Right ventricle myocardium superior (tissue), 1 donor: ENCODE results near the gene HAVCR2. TPM values are rescaled to one million over a fixed set of nuclear protein-coding genes. Genes with fewer than 3 reads are reported as not detected.
"Not testable (repeated sequence)": the region's sequence is repeated elsewhere in the genome, so short reads cannot be mapped to it uniquely, and the experiment has no call there.

Experiments used
- ATAC-seq: fragments of 200-7000 bp; cut with Tn5 transposase; one replicate; pipeline ENCODE4 v1.9.1; 2020; ENCODE audit warnings: mild to moderate bottlenecking; ENCODE audit not compliant: poor library complexity
- DNase-seq: peaks from one replicate; pipeline ENCODE4 v3.0.0-alpha.2; 2020
- intact Hi-C: fragments of 100-400 bp; cut with DNase I; formaldehyde crosslinking; loops from one replicate; pipeline ENCODE4 v1.11.2; 2022
- total RNA-seq: library from RNA; stranded (reverse); fragmentation: NEBNext Ultra II Directional; extraction: Animal tissue kit (Norgen Biotek cat#: 25700); gene quantifications from one replicate; pipeline ENCODE4 v1.2.1, GENCODE V29; 2021
- donor health status: DM: no; HTN: yes; CAD: no; lungs with severe emphysema.

HAVCR2 gene
- total RNA-seq, 1 donor from 2014 or later: 2.6 TPM

DNA sequence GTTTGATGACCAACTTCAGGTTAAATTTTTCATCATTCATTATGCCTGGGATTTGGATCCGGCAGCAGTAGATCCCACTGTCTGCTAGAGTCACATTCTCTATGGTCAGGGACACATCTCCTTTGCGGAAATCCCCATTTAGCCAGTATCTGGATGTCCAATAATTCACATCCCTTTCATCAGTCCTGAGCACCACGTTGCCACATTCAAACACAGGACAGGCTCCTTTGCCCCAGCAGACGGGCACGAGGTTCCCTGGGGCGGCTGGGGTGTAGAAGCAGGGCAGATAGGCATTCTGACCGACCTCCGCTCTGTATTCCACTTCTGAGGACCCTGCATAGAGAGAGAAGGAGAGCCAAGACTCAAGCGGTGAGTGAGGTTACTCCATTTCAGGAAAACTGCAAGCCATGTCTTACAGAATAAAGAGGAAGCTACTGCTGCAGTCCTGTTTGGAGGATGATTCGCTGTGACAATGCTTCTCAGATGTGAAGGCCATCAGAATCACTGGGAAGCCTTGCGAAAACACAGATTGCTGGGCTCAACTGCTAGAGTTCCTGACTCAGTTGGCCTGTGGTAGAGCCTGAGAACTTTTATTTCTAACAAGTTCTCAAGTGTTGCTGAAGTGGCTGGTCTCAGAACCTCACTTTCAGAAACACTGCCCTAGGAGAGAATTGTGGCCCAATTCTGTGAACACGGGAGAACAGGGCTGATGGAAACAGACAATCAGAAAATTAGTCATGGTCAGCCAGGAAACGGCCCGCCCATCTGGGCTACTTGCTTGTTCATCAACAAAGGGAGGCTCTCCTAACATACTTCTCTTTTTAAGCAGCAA lies 2.0 kb downstream of the HAVCR2 start:
- peak; percentile 69 for DNase-seq
- ATAC-seq: peak; percentile 68
- intact Hi-C loops: no loop called here

DNA sequence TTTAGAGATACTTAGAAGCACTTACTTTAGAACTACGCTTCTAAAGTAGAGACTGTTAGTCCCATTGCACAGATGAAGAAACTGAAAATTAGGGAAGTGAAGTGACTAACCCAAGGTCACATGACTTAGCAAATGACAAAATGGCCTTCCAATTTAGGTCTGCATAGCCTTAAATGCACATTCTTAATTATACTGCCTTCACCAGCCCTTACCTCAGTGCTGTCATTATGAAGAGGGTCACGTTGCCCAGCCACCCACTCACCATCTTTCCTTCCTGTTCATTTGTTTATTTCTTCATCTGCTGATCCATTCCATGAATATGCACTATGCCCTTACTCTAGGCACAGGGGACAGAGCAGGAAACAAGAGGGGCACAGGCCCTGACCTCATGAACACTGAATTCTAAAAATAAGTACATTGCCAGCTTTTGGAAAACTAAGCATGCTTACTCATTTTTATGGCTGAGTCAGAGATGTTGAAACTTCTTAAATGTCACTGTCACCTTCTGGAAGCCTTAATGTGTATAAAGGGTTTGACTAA lies 8.6 kb downstream of the HAVCR2 start:
- DNase-seq: no peak

DNA sequence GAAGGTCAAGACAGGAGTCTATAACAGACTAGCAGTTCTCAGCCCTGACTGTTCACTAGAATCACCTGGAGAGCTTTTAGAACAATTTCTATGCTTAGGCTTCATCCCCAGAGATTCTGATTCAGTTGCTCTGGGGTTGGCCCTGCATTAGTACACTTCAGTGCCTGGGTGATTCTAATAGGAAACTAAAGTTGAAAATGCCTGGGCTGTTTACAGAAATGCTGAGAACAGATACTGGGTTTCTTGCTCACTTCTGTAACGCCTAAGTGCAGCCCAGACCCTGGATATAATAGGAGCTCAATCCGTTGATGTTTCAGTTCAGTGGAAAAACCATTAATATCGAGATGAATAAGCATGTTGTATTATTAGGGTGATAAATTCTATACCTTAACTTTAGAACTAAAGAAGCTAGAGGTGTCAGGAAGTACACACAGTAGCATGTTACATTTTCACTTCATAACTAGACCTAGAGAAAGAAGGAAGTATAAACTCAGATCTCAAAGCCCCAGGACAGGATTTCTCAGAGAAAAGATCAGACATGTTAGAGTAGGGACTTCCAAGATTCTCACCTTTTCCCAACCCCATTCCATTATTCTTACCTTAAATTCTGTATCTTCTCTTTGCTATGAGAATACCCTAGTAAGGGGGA lies 20.4 kb downstream of the HAVCR2 start:
- no peak for DNase-seq
- no peak for ATAC-seq
- intact Hi-C loops: no loop called here

More for the DNA sequence above, 8.6 kb downstream of the HAVCR2 start:
- ATAC-seq: no peak
- intact Hi-C loops: no loop called here

DNA sequence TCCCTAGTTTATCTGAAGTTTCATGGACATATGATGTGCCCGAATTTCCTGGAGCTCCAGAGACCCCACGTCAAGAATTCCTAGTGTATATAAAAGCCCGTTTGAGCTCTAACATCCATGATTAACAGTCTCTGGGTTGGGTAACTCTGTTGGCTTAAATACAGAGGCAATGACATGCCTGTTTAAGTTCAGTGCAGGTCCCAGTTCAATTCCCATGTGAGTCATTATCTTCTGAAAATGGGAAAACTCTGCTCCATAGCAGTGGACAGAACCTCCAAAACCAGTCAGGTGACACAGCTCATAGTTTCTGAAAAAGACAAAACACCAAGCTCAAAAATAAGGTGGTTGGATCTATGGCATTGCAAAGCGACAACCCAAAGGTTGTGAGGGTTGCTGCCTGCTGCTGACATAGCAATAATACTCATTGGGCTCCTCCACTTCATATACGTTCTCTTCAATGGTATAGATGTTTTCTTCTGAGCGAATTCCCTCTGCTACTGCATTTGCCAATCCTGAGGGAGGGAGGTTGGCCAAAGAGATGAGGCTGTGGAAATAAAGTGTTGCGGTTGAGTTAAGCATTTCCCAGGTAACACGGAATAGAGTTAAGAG lies 22.0 kb downstream of the HAVCR2 start:
- DNase-seq: no peak
- ATAC-seq: no peak
- intact Hi-C loops: no loop called here

DNA sequence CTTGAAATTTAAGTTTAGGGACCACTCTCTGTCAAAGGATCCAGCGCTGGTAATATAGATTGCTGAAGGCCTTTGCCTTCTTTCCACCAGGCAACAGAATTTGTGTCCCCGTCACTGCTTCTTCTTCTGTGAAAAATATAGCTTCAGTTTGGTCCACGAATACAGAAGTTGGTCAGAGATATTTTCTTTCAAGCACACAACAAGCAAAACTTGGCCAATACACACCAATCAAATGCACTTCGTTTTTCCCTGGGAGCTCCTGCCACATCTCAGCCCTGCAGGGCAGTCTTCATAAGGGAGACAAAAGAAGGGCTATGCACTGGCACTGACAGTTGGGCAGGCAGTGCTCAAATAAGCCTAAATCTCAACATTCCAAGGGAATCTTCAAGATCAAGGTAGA lies 22.9 kb downstream of the HAVCR2 start:
- DNase-seq (no peak), ATAC-seq (no peak)
- intact Hi-C loops: no loop called here

DNA sequence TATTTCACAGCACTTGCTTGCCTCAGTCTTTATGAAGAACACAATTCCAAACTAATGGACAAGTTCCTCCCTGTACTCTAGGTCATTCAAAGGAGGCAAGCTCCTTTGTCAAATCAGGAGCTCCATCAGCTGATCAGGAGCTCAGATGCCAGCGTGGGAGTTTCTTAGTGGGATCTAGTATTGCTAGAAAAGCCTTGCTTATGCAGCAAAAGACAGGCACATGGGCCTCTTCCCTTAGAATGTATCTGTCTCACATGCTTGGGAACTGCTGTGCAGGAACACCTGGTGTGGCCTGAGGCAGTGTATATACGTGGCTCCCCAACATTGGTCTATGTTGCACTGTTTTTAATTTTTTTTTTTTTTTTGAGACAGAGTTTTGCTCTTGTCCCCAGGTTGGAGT lies 28.6 kb downstream of the HAVCR2 start:
- DNase-seq (no peak), ATAC-seq (no peak)
- intact Hi-C loops: no loop called here

DNA sequence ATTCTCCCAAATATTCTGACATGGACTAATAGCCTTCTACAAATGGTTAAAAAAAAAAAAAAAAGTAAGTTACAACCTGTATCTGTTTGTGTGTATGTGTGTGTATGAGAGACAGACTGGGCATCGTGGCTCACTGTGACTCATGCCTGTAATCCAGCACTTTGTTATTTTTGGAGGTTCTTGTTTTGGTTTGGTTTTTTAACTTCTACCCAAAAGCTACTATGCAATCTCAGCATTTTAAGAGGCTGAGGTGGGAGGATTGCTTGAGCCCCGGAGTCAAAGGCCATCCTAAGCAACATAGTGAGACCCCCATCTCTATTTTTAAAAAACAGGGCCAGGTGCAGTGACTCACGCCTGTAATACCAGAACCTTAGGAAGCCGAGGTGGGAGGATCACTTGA lies 32.3 kb downstream of the HAVCR2 start:
- no peak for DNase-seq
- intact Hi-C loops: no loop called here
- ATAC-seq: peak; percentile 43

DNA sequence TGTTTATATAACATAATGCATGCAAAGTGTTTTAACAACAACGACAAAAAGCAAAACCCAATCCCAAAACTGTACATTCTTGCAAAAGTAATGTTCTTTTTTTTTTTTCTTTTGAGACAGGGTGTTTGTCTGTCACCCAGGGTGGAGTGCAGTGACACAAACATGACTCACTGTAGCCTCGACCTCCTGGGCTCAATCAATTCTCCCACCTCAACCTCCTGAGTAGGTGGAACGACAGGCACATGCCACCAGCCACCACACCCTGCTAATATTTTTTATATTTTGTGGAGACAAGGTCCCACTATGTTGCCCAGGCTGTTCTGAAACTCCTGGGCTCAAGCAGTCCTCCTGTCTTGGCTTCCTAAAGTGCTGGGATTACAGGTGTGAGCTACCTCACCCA lies 36.3 kb downstream of the HAVCR2 start:
- ATAC-seq: no peak
- intact Hi-C loops: no loop called here
- DNase-seq: no peak

DNA sequence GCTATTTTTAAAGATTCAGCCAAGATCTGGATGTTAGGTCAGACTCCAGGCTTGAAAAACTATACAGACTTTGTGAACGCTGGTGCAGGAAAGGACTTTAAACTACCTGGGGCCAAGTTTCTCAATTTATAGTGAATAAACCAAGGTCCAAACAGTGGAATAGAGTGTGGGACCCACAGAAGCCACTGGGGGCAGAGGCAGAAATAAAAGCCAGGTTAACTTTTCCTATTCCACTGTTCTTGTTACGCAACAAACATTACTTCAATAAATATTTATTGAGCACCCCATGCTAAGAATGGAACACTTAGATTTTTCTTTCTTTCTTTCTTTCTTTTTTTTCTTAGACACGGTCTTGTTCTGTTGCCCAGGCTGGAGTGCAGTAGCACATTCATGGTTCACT lies 38.9 kb downstream of the HAVCR2 start:
- DNase-seq (no peak), ATAC-seq (no peak)
- intact Hi-C loops: no loop called here

DNA sequence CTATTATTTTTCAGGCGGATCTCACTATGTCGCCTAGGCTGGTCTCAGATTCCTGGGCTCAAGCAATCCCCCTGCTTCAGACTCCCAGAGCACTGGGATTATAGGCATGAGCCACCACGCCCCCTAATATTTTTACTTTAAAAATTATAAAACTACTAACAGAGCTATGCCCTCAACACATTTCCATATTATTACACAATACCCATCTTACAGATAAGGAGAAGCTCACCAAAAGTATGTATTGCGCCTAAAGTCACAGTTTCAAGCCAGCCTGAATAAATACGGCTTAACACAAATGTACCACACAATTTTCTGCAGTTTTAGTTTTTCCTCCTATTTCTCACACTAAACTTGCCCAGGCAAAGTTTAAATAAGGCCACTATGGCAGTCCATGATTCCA lies 40.1 kb downstream of the HAVCR2 start:
- ATAC-seq: no peak

DNA sequence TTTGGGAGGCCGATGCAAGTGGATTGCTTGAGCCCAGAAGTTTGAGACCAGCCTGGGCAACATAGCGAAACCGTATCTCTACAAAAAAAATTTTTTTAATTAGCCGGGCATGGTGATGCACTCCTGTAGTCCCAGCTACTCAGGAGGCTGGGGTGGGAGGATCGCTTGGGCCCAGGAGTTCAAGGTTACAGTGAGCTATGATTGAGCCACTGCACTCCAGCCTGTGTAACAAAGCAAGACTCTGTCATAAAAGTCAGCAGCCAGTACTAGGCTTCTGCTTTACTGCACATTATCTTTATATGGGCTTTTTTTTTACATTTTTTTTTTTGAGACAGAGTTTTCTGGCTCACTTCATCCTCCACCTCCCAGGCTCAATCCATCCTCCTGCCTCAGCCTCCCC lies 40.5 kb downstream of the HAVCR2 start:
- DNase-seq: no peak
- ATAC-seq: no peak
- intact Hi-C loops: no loop called here

More for the DNA sequence above, 40.1 kb downstream of the HAVCR2 start:
- DNase-seq: no peak
- intact Hi-C loops: no loop called here

DNA sequence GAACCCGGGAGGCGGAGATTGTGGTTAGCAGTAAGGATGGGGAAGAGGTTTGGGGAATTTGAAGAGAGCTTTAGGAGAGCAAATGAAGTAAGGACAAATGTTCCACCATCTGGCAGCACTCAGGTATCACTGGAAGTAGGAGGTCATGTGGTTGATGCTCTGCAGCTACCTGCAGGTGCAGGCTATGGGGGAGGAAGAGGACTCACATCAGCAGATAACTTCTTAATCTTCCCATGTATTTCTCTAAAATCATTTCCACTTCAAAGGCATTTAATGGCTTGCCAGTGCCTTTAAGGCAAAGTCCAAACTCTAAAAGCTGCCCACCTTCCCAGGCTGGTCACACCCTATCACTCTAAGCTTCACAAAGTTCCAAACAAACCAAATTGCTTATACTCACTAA lies 41.8 kb downstream of the HAVCR2 start:
- ATAC-seq (no peak), DNase-seq (no peak)
- intact Hi-C loops: no loop called here

DNA sequence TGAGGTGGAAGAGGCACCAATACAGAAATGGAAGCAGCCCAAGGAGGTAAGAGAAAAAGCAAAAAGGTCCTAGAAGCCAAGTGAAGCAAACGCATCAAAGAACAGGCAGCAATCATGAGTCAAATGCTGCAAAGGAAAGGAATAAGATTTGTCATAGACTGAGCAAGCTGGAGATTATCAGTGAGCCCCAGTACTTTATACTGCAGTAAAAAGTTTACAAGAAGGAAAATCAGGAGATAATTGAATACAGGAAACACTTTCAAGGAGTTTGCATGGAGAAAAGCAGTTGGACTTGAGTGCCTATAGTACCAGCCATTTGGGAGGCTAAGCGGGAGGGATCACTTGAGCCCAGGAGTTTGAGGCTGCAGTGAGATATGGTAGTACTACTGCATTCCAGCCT lies 42.8 kb downstream of the HAVCR2 start:
- intact Hi-C loops: no loop called here
- ATAC-seq: no peak

DNA sequence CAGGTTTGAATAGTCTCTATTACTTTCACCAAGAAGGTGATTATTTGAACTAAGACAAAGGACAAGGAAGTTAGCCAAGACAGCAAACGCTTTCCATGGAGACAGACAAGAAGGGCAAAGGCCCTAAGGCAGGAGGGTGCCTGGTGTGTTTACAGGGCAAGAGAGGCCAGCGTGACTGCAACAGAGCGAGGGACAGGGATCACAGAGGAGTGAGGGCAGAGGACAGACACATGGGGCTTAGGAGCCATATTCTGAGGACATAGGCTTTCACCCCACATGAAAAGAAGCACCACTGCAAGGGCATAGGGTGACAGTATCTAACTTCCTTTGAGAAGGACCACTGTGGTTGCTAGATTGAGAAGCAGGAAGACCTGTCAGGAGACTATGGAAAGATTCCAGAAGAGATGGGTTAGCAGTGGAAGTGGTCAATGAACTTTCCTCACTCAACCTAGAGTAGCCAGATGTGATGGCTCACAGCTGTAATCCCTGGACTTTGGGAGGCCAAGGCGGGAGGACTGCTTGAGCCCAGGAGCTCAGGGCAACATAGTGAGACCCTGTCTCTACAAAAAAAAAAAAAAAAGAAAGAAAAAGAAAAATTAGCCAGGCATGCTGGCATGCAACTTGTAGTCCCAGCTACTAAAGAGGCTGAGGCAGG lies 44.9 kb downstream of the HAVCR2 start:
- no peak for ATAC-seq
- intact Hi-C loops: no loop called here
- DNase-seq: no peak

More for the DNA sequence above, 42.8 kb downstream of the HAVCR2 start:
- no peak for DNase-seq

DNA sequence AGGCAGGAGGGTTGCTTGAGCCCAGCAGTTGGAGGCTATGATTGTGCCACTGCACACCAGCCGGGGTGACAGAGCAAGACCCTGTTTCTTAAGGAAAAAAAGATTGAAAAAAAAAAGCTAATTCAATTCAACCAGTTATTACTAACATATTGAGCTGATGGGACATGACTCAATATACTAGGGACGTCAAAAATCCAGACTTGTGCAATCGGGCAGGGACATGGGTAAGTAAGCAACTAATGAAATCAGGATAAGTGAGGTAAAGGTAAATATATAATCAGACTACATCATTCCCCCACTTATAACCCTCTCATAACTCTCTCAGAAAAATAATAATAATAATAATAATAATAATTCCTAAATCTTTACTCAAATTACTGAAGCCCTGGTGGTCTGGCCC lies 49.0 kb downstream of the HAVCR2 start:
- intact Hi-C loops: no loop called here
- ATAC-seq (no peak), DNase-seq (no peak)

DNA sequence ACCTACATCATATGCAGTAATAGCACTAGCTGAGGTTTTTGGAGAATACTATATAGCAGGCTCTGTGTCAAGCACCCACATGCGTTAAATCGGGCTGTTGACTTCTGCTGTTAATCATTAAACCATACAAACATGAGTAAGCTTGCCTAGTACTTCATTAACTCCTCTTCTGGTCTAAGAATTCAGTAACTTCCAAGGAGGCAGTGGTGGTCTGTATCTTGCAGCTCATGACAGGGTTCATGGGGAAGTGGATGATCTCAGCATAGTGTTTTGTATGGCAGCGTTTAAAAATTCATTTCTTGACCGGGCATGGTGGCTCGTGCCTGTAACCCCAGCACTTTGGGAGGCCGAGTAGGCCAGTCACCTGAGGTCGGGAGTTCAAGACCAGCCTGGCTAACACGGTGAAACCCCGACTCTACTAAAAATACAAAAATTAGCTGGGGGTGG lies 49.7 kb downstream of the HAVCR2 start, which contains the start of gene HAVCR1:
HAVCR1 (minus strand) TSS at position 24 of the 447 bp plus-strand sequence. CDS start 1,173 bp downstream, outside the sequence.
- intact Hi-C loops: no loop called here
- ATAC-seq (no peak), DNase-seq (no peak)

DNA sequence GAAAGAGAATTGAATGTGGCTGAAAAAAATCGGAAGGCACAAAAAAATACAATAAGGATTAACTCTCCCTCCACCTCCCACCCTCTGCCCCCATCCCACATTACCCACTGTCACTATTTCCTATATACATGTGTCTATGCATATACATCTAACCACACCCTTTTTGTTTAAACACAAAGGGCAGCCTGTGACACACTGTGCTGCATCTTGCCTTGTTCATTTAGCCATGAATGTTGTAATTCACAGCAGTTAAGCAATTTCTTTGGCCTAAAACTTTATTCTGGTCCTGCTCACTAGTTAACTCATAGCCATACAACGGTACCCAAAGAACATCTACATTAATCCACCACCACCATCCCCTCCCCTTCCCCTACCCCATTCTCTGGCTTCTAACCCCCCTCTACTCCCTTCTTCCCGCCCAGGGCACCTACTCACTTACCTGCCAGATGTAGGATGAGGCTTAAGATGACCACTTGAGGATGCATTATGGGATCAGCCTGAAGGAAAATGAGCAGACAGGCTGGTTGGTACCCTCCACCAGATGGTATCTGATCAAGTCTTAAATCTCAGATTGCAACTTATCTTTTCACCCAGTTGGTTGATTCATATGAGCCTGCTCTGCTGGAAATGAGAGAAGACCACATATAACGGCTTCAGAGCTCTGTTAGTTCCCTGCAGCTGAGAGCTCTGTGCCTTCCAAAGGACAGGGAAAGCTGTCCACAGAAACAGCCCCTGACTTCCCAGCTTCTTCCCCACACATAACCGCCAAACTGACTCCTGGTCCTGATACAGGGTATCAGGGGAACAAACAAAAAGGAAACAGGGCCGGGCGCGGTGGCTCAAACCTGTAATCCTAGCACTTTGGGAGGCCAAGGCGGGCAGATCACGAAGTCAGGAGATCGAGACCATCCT lies 51.1 kb downstream of the HAVCR2 start:
- DNase-seq (no peak), ATAC-seq (no peak)
- intact Hi-C loops: no loop called here

DNA sequence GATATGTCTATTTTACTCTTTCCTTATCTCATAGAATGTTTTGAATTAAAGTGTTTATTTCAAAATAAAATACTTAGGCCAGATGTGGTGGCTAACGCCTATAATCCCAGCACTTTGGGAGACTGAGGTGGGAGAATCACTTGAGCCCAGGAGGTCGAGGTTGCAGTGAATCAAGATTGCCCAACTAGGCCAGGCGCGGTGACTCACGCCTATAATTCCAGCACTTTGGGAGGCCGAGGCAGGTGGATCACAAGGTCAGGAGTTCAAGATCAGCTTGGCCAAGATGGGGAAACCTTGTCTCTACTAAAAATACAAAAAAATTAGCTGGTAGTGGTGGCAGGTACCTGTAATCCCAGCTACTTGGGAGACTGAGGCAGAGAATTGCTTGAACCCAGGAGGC lies 52.0 kb downstream of the HAVCR2 start:
- DNase-seq, ATAC-seq, intact Hi-C loops: not testable (repeated sequence)
